Neural progenitor cell (in vitro differentiated cells): Measurements from ENCODE around the gene TRIM27. TPM values are rescaled to one million over a fixed set of nuclear protein-coding genes. Genes with fewer than 3 reads are reported as not detected.
"Not testable (repeated sequence)": the region's sequence is repeated elsewhere in the genome, so short reads cannot be mapped to it uniquely, and the experiment has no call there.

Experiments
- DNase-seq: peaks from one replicate; pipeline ENCODE4 v3.0.0-alpha.2; 2016; ENCODE audit warnings: low spot score
- H2AFZ ChIP-seq: fragments of 200-600 bp; sonication (generic); replicated peaks from 2 replicates; pipeline ENCODE4 v1.6.1; 2016; ENCODE audit warnings: antibody characterized with exemption
- H3F3A ChIP-seq: fragments of 200-600 bp; sonication (generic); 2 replicates; pipeline ENCODE4 v1.6.1; 2016; ENCODE audit warnings: antibody characterized with exemption, low read depth
- H3K27ac ChIP-seq: fragments of 200-600 bp; sonication (generic); 2 replicates; pipeline ENCODE4 v1.5.1; 2016; ENCODE audit warnings: mild to moderate bottlenecking
- H3K27me3 ChIP-seq: fragments of 200-600 bp; sonication (generic); 2 replicates; pipeline ENCODE4 v1.6.1; 2016; ENCODE audit warnings: mild to moderate bottlenecking, moderate library complexity
- H3K36me3 ChIP-seq: fragments of 200-600 bp; sonication (generic); 2 replicates; pipeline ENCODE4 v1.5.1; 2016
- H3K4me1 ChIP-seq: fragments of 200-600 bp; sonication (generic); 2 replicates; pipeline ENCODE4 v1.6.1; 2016; ENCODE audit warnings: mixed run types
- H3K4me2 ChIP-seq: fragments of 200-600 bp; sonication (generic); 2 replicates; pipeline ENCODE4 v1.6.1; 2016
- H3K4me3 ChIP-seq: fragments of 200-600 bp; sonication (generic); 2 replicates; pipeline ENCODE4 v1.5.1; 2016
- H3K79me2 ChIP-seq: fragments of 200-600 bp; sonication (generic); 2 replicates; pipeline ENCODE4 v1.6.1; 2016; ENCODE audit warnings: low read depth
- H3K9ac ChIP-seq: fragments of 200-600 bp; sonication (generic); 2 replicates; pipeline ENCODE4 v1.6.1; 2016
- H3K9me3 ChIP-seq: fragments of 200-600 bp; sonication (generic); 2 replicates; pipeline ENCODE4 v1.5.1; 2016; ENCODE audit warnings: low read depth
- H4K20me1 ChIP-seq: fragments of 200-600 bp; sonication (generic); 2 replicates; pipeline ENCODE4 v1.6.1; 2016; ENCODE audit warnings: low read depth
- H3K27ac Mint-ChIP-seq: 3 replicates; pipeline ENCODE4 v1.8.0; 2021; ENCODE audit warnings: mixed read lengths
- H3K27me3 Mint-ChIP-seq: 2 replicates; pipeline ENCODE4 v1.8.0; 2022; ENCODE audit warnings: low read depth, mild to moderate bottlenecking, inconsistent platforms, moderate library complexity, mixed read lengths; ENCODE audit not compliant: insufficient read depth
- H3K36me3 Mint-ChIP-seq: 3 replicates; pipeline ENCODE4 v1.8.0; 2021; ENCODE audit warnings: mixed read lengths
- H3K4me1 Mint-ChIP-seq: 3 replicates; pipeline ENCODE4 v1.8.0; 2021; ENCODE audit warnings: mixed read lengths
- H3K4me3 Mint-ChIP-seq: 3 replicates; pipeline ENCODE4 v1.8.0; 2021; ENCODE audit warnings: mild to moderate bottlenecking, moderate library complexity, mixed read lengths
- H3K9me3 Mint-ChIP-seq: 3 replicates; pipeline ENCODE4 v1.8.0; 2020; ENCODE audit warnings: mixed read lengths
- CTCF ChIP-seq: fragments of 200-600 bp; sonication (generic); IDR thresholded peaks from 2 replicates; pipeline ENCODE4 v1.5.1; 2017; ENCODE audit warnings: antibody characterized with exemption, mild to moderate bottlenecking
- EZH2 ChIP-seq: fragments of 200-600 bp; sonication (generic); IDR thresholded peaks from 2 replicates; pipeline ENCODE4 v1.6.1; 2017; ENCODE audit warnings: antibody characterized with exemption, mild to moderate bottlenecking, moderate library complexity
- EZH2phosphoT487 ChIP-seq: fragments of 200-600 bp; sonication (generic); IDR thresholded peaks from 2 replicates; pipeline ENCODE4 v1.6.1; 2017; ENCODE audit warnings: antibody characterized with exemption
- total RNA-seq: library from RNA; depleted of rRNA; stranded (reverse); fragments of >200 nt; gene quantifications from 2 replicates; pipeline ENCODE4 v1.2.3, GENCODE V29; 2015; ENCODE audit warnings: low replicate concordance

TRIM27 gene
- 69.0 and 94.5 TPM in 2 replicates for total RNA-seq

- peak within 1 kb of the TSS; percentile 62 for H2AFZ ChIP-seq
- H3K4me2 ChIP-seq = peak within 1 kb of the TSS; percentile 91
- peaks cover 24% of the 10 kb centered on the region for H3K4me1 ChIP-seq
- peaks cover 16% of the 10 kb centered on the region for H3F3A ChIP-seq
- Mint-ChIP-seq H3K27me3 (no peaks in the 10 kb centered on the region), H3K9me3 (no peaks in the 10 kb centered on the region), H3K4me1 (peaks cover 19% of the 10 kb centered on the region), H3K36me3 (peaks cover 24% of the 10 kb centered on the region), H3K27ac (peak within 1 kb of the TSS; percentile 82), H3K4me3 (peak within 1 kb of the TSS; percentile 94)
- peaks cover 50% of the 10 kb centered on the region for H3K79me2 ChIP-seq
- no peaks in the 10 kb centered on the region for H3K36me3 ChIP-seq
- TF ChIP-seq CTCF = peak; percentile 6
- no peak for TF ChIP-seq EZH2phosphoT487
- no peak for TF ChIP-seq EZH2
- peak; percentile 96 for DNase-seq
- peak within 1 kb of the TSS; percentile 63 for H3K9ac ChIP-seq
- peak within 1 kb of the TSS; percentile 82 for H3K4me3 ChIP-seq
- peaks cover 33% of the 10 kb centered on the region for H4K20me1 ChIP-seq
- H3K27ac ChIP-seq = peak within 1 kb of the TSS; percentile 67
- no peaks in the 10 kb centered on the region for H3K27me3 ChIP-seq
- no peaks in the 10 kb centered on the region for H3K9me3 ChIP-seq
Observed at GRCh38 chr6:28923318-28924102, at the start of gene TRIM27. Gene TRIM27, minus strand, starts transcription at chr6:28923985. Its CDS starts 353 bp downstream, at chr6:28923632.

- not testable (repeated sequence) for H2AFZ ChIP-seq, H3K4me2 ChIP-seq, H3K4me3 Mint-ChIP-seq, H3K9me3 ChIP-seq, H3K79me2 ChIP-seq, H3K27ac Mint-ChIP-seq, H3K4me1 Mint-ChIP-seq, H4K20me1 ChIP-seq, H3K27ac ChIP-seq, H3K27me3 ChIP-seq, H3K4me3 ChIP-seq, H3K36me3 Mint-ChIP-seq, DNase-seq, H3K4me1 ChIP-seq, H3K36me3 ChIP-seq, H3F3A ChIP-seq, H3K9ac ChIP-seq
- Mint-ChIP-seq H3K27me3 (peaks cover 14% of the 10 kb centered on the region), H3K9me3 (peaks cover 42% of the 10 kb centered on the region)
Observed at GRCh38 chr6:28970056-28970455, 46.3 kb upstream of the TRIM27 start.

GRCh38 chr6:28969129-28969528, 45.3 kb upstream of the TRIM27 start:
- Histone ChIP-seq H3K9me3 (no peaks in the 10 kb centered on the region), H3K4me1 (no peaks in the 10 kb centered on the region), H3F3A (no peaks in the 10 kb centered on the region), H3K36me3 (no peaks in the 10 kb centered on the region), H3K4me3 (no peak overlapping the region), H4K20me1 (no peaks in the 10 kb centered on the region), H3K27ac (no peak overlapping the region), H3K79me2 (no peaks in the 10 kb centered on the region), H2AFZ (no peak overlapping the region), H3K4me2 (no peak overlapping the region), H3K9ac (no peak overlapping the region), H3K27me3 (no peaks in the 10 kb centered on the region)
- TF ChIP-seq CTCF = no peak
- no peak for TF ChIP-seq EZH2phosphoT487
- no peak for TF ChIP-seq EZH2
- Mint-ChIP-seq H3K9me3 (peaks cover 44% of the 10 kb centered on the region), H3K36me3 (no peaks in the 10 kb centered on the region), H3K27ac (no peak overlapping the region), H3K4me1 (no peaks in the 10 kb centered on the region), H3K27me3 (peaks cover 13% of the 10 kb centered on the region), H3K4me3 (no peak overlapping the region)
- no peak for DNase-seq

DNA sequence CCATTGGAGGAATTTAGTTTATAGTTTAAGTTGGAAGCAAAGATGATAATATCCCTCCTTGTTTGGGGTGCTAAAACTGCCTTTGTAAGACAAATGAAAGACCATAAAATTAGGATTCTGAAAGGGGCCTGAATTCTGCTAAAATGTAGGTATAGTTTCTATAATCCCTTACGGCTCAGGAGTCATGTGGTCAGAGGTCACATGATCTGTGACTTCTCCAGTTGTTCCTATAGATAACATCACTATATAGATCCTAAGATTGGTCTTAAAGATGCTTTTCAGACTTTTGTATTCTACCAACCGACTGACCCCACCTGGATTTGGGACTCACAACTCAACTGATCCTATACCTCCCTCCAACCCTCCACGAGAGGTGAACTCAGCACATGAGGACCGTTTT, 44.7 kb upstream of the TRIM27 start:
- Mint-ChIP-seq H3K9me3 (peaks cover 44% of the 10 kb centered on the region), H3K4me1 (no peaks in the 10 kb centered on the region), H3K36me3 (no peaks in the 10 kb centered on the region), H3K4me3 (peak overlapping the region; percentile 72), H3K27ac (no peak overlapping the region), H3K27me3 (peaks cover 13% of the 10 kb centered on the region)
- H3K9ac ChIP-seq = no peak overlapping the region
- H4K20me1 ChIP-seq = no peaks in the 10 kb centered on the region
- peaks cover 2% of the 10 kb centered on the region for H3K9me3 ChIP-seq
- no peaks in the 10 kb centered on the region for H3K27me3 ChIP-seq
- no peak overlapping the region for H2AFZ ChIP-seq
- H3K27ac ChIP-seq = no peak overlapping the region
- no peaks in the 10 kb centered on the region for H3F3A ChIP-seq
- TF ChIP-seq EZH2 = no peak
- TF ChIP-seq EZH2phosphoT487 = no peak
- no peak for TF ChIP-seq CTCF
- H3K36me3 ChIP-seq = no peaks in the 10 kb centered on the region
- no peaks in the 10 kb centered on the region for H3K4me1 ChIP-seq
- H3K4me3 ChIP-seq = no peak overlapping the region
- no peak for DNase-seq
- no peak overlapping the region for H3K4me2 ChIP-seq
- H3K79me2 ChIP-seq = no peaks in the 10 kb centered on the region
